Esophagus (tissue), 2 donors: Measurements from ENCODE around the gene FHIT. TPM values are rescaled to one million over a fixed set of nuclear protein-coding genes. Genes with fewer than 3 reads are reported as not detected.

Source experiments
- H3K27ac ChIP-seq, 2 donors: one replicate each; pipeline ENCODE4 v1.5.1; 2013; ENCODE audit warnings: low read depth in 2 of 2, mild to moderate bottlenecking in 2 of 2, inconsistent platforms in 1 of 2, low read length in 1 of 2, moderate library complexity in 1 of 2
- H3K27me3 ChIP-seq, 2 donors: one replicate each; pipeline ENCODE4 v1.6.1; 2013; ENCODE audit warnings: low read length in 2 of 2, control low read depth in 1 of 2, mild to moderate bottlenecking in 1 of 2; ENCODE audit not compliant: insufficient read depth in 2 of 2, control insufficient read depth in 1 of 2
- H3K36me3 ChIP-seq, 2 donors: one replicate each; pipeline ENCODE4 v1.6.1; 2013; ENCODE audit warnings: low read length in 1 of 2; ENCODE audit not compliant: control insufficient read depth in 2 of 2, insufficient read depth in 2 of 2
- H3K4me1 ChIP-seq, 2 donors: one replicate each; pipeline ENCODE4 v1.6.1; 2013; ENCODE audit warnings: low read length in 1 of 2; ENCODE audit not compliant: control insufficient read depth in 2 of 2, insufficient read depth in 2 of 2
- H3K4me3 ChIP-seq, 2 donors: one replicate each; pipeline ENCODE4 v1.5.1; 2013; ENCODE audit warnings: low read length in 2 of 2, mild to moderate bottlenecking in 2 of 2, low read depth in 1 of 2, moderate library complexity in 1 of 2
- H3K9me3 ChIP-seq, 2 donors: one replicate each; pipeline ENCODE4 v1.6.1; 2013; ENCODE audit warnings: mild to moderate bottlenecking in 2 of 2, low read depth in 1 of 2, low read length in 1 of 2, moderate library complexity in 1 of 2; ENCODE audit not compliant: control insufficient read depth in 2 of 2, insufficient read depth in 1 of 2
- WGBS, 2 donors: extraction: QIAGEN DNeasy Blood & Tissue Kit; methylation state at CpG; one replicate each; pipeline ENCODE4 v1.1.7; 2013; 5-methylcytosine and 5-hydroxymethylcytosine counted together
- polyA plus RNA-seq, 2 donors: library from polyadenylated mRNA; stranded (reverse); fragments of 200-250 nt; gene quantifications; one replicate each; pipeline ENCODE4 v1.2.3, GENCODE V29; 2013
- donor health status: healthy with polysubstance abuse.
- donor health status: Bipolar disorder and iron deficiency.

The FHIT gene
- polyA plus RNA-seq, 2 donors: 3.4 to 5.0 TPM

DNA sequence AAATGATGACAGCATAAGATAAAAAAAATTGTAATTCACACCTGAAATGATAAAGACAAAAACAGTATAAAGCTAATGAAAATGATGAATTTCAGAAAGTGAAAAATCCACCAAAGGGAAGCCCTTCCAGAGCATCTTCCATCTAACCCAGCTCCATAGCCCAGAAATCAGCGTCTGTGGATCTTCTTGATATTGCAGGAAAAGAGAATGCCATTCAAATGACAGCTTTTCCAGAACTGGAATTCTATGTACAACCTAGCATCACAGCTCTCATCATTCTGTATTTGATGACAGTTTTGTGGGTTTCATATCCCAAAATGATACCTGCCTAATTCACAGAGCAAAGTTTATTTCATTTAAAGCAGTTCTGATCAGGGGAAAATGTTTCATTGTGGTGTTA lies 267.3 kb downstream of the FHIT start:
- no peak overlapping the region for H3K4me3 ChIP-seq
- peaks cover 0 to 4% of the 10 kb centered on the region in 2 donors for H3K9me3 ChIP-seq
- 93 to 94% methylated on average over 1 of the region's 1 CpG for WGBS, 2 donors
- H3K27ac ChIP-seq: no peak overlapping the region
- no peaks in the 10 kb centered on the region for H3K4me1 ChIP-seq
- H3K27me3 ChIP-seq: no peaks in the 10 kb centered on the region
- H3K36me3 ChIP-seq: no peaks in the 10 kb centered on the region

GRCh38 chr3:60980342-60980692 lies 270.9 kb downstream of the FHIT start:
- Histone ChIP-seq H3K4me3 (no peak overlapping the region), H3K4me1 (no peaks in the 10 kb centered on the region), H3K9me3 (no peaks in the 10 kb centered on the region), H3K27ac (no peak overlapping the region), H3K27me3 (no peaks in the 10 kb centered on the region), H3K36me3 (no peaks in the 10 kb centered on the region)
- WGBS, 2 donors: 0 to 40% methylated on average over 1 of the region's 1 CpG

GRCh38 chr3:60979461-60980341 lies 271.6 kb downstream of the FHIT start:
- H3K36me3 ChIP-seq: no peaks in the 10 kb centered on the region
- H3K27ac ChIP-seq: no peak overlapping the region
- 72 to 75% methylated on average over 6 of the region's 6 CpGs for WGBS, 2 donors

DNA sequence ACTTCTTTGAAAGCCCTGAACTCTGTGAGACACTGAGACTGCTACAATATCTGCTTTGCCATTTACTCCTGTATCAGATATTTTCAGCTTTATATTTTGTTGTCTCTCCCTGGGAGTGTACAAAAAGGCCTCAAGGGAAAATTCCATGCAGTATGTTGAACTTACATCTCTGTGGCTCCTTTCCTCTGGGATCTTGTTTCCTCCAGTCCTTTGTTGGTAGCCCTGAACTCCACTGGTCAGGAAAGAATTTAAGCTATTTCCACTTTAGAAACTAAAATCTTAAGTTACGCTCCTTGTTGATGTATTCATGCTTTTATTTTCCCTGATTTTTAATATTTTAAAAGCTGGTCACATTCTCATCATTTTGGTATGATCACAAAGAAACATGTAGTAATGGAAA lies 277.9 kb downstream of the FHIT start:
- no peak overlapping the region for H3K4me3 ChIP-seq
- no peaks in the 10 kb centered on the region for H3K4me1 ChIP-seq
- no peaks in the 10 kb centered on the region for H3K9me3 ChIP-seq
- H3K27me3 ChIP-seq: no peaks in the 10 kb centered on the region
- no peaks in the 10 kb centered on the region for H3K36me3 ChIP-seq
- WGBS, 2 donors: 54 to 94% methylated on average over 1 of the region's 1 CpG
- H3K27ac ChIP-seq: no peak overlapping the region

More at GRCh38 chr3:60979461-60980341, 271.6 kb downstream of the FHIT start:
- Histone ChIP-seq H3K4me3 (no peak overlapping the region), H3K4me1 (no peaks in the 10 kb centered on the region), H3K9me3 (no peaks in the 10 kb centered on the region), H3K27me3 (no peaks in the 10 kb centered on the region)

DNA sequence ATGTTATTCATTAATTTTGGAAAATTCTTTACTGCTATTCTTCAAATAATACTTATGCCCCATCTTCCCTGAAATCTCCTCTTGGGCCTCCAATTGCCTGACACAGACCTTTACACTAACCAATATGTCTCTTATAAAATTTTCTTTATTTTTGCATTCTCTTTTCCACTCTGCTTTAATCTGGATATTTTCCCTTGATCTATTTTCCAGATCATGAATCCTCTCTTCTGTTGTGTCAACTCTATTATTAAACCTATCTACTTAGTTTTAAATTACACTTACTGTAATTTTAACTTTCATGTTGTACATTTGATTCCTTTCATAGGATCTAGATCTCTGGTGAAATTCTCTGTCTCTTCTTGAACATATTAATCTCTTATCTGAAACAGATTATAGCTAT lies 278.7 kb downstream of the FHIT start:
- Histone ChIP-seq H3K27ac (no peak overlapping the region), H3K4me3 (no peak overlapping the region), H3K4me1 (no peaks in the 10 kb centered on the region), H3K36me3 (no peaks in the 10 kb centered on the region), H3K27me3 (no peaks in the 10 kb centered on the region), H3K9me3 (no peaks in the 10 kb centered on the region)

- Histone ChIP-seq H3K27me3 (no peaks in the 10 kb centered on the region), H3K4me1 (no peaks in the 10 kb centered on the region), H3K4me3 (no peak overlapping the region), H3K9me3 (no peaks in the 10 kb centered on the region), H3K27ac (no peak overlapping the region), H3K36me3 (no peaks in the 10 kb centered on the region)
- 89% methylated on average over 4 of the region's 4 CpGs for WGBS, 2 donors
These were observed 280.4 kb downstream of the FHIT start for GRCh38 chr3:60970850-60971249.

DNA sequence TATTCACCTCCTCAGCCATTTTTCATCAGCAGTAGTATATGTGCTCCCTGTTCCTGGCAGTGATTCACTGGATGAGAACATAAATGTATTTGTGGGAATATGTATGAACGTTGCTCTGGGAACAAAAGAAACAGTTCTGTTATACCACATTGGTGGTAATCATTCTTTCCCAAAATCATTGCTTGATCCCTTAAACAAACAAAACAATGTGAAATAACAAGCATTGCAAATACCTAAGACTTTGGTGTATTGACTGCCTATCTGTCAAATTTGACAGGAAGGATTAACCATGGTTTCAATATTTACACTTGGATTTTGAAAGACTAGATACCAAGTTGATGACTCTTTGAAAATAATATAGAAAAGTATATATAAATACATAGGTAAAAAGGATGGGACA lies 284.1 kb downstream of the FHIT start:
- Histone ChIP-seq H3K4me3 (no peak overlapping the region), H3K4me1 (no peaks in the 10 kb centered on the region), H3K9me3 (no peaks in the 10 kb centered on the region), H3K36me3 (no peaks in the 10 kb centered on the region), H3K27me3 (no peaks in the 10 kb centered on the region), H3K27ac (no peak overlapping the region)
- 36 to 39% methylated on average over 1 of the region's 1 CpG for WGBS, 2 donors

DNA sequence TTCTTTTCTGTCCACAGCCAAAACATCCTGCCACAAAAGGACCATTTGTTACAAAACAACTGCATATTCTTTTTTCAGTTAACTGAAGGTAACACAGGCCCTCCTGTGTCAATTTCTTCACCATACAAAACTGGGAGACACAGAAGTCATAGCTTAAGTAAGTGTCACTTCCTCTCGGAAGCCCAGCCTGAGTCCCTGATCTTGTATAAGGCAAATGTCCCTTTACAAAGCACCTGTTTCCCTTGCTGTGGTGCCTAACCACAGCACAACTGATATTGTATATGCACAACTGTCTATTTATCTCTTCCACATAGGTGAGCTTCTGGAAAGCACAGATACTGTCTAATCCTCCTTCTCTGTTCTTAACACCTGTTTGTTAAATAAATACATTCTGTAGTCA lies 293.7 kb downstream of the FHIT start:
- H3K36me3 ChIP-seq: no peaks in the 10 kb centered on the region
- no peaks in the 10 kb centered on the region for H3K27me3 ChIP-seq
- H3K4me3 ChIP-seq: no peak overlapping the region
- no peak overlapping the region for H3K27ac ChIP-seq
- WGBS, 2 donors: 85 to 88% methylated on average over 1 of the region's 1 CpG
- no peaks in the 10 kb centered on the region for H3K9me3 ChIP-seq
- H3K4me1 ChIP-seq: no peaks in the 10 kb centered on the region

DNA sequence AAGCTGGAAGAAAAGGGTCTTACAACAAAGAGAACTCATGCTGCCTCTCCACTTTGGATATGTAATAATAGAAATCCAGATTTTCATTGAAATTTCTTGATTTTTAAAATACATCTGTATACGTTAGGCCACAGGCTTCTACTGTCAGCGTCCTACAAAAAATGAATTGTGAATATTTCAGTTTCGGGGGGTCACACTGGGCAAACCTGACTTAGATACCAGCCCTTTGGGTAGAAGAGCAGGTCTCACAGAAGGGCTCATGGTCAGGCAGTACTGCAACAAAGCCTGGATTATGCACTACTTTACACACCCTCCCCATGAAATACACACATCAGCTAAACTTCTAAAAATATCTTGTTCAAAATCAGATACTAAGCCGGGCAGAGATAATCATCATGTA lies 294.5 kb downstream of the FHIT start:
- H3K27me3 ChIP-seq: no peaks in the 10 kb centered on the region
- 91% methylated on average over 4 of the region's 4 CpGs for WGBS, 2 donors

DNA sequence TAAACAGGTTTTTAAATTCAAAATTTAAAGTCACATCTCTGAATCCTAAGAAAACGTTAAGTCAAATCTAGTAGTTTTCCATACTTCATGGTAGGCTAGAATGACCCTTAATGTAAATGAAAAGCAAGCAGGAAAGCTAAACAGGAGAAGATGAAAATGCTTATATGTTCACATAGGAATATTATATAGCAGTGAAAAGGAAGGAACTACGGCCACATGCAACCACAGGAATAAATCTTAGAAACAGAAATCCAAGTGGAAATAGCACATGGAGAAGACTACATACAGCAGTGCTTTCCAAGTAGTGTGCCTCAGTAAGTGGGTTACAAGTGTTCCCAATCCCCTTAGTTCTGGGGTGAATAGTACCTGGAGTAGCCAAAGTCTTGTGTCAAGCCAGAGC lies 296.2 kb downstream of the FHIT start:
- Histone ChIP-seq H3K36me3 (no peaks in the 10 kb centered on the region), H3K4me3 (no peak overlapping the region), H3K9me3 (no peaks in the 10 kb centered on the region), H3K27me3 (no peaks in the 10 kb centered on the region), H3K4me1 (no peaks in the 10 kb centered on the region), H3K27ac (no peak overlapping the region)
- 95 to 100% methylated on average over 2 of the region's 2 CpGs for WGBS, 2 donors

More for the DNA sequence above, 294.5 kb downstream of the FHIT start:
- Histone ChIP-seq H3K27ac (no peak overlapping the region), H3K4me3 (no peak overlapping the region), H3K4me1 (no peaks in the 10 kb centered on the region), H3K36me3 (no peaks in the 10 kb centered on the region), H3K9me3 (no peaks in the 10 kb centered on the region)
